Measurements from ENCODE around the gene FBXL15. TPM values are rescaled to one million over a fixed set of nuclear protein-coding genes. Genes with fewer than 3 reads are reported as not detected.

Gene FBXL15
- total and polyA plus RNA-seq, 9 of the 15 experiments (the other 6 are each of a cell fraction or from before 2014, with no cell fraction given): 0.08 to 25.9 (median 3.5) TPM

DNA sequence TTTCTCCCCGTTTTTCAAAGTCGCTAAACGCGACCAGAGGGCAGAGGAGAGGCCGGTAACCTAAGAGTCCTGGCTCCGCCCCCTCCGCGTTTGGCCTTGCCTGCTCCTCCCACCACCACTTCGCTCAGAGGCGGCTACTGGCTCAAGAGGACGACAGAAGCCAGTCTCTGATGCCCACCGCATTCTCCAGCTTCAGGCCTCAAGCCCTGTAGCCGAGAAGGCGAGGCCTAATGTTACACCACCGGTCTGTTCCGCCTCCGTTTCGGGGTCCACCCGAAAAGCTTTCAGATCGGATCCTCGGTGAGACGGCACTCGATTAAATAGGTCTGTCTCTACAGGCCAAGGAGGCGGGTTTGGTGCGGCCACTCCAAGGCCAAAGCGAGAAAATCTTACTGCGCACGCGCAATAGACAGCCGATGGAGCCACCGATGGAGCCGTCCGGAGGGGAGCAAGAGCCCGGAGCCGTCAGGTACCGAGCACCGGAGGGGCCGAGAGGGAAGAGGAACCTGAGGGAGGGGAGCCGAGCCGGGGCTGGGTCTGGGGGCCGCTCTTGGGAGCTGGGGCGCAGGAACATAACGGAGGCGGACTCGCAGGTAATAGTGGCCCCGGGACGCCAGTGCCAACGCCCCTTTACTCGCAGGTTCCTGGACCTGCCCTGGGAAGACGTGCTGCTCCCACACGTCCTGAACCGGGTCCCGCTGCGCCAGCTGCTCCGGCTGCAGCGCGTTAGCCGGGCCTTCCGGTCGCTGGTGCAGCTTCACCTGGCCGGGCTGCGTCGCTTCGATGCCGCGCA lies at the start of gene FBXL15 (continued):
- TF ChIP-seq ZNF224 (CRISPR knock-in tag; IDR thresholded peaks at IDR 0.05) (no peak), ZNF121 (CRISPR knock-in tag; conservative IDR thresholded peaks at IDR 0.05) (no peak), PTBP1 (IDR thresholded peaks at IDR 0.05; ENCODE audit: low read depth, low read length) (no peak), SMC3 (conservative IDR thresholded peaks at IDR 0.05; ENCODE audit: insufficient read depth, low read depth, low read length) (0 out of 2 replicates have a peak, but pooled peaks have one; percentile 14), ZNF41 (CRISPR knock-in tag; conservative IDR thresholded peaks at IDR 0.05) (no peak), TAF15 (IDR thresholded peaks at IDR 0.05; ENCODE audit: low read depth, low read length) (no peak), MAZ (CRISPR knock-in tag; conservative IDR thresholded peaks at IDR 0.05 in 1 of 2, IDR thresholded peaks at IDR 0.05 in 1 of 2) (peak; percentile 59 to 81; a peak in 3 of 4 replicates), KDM5B (IDR thresholded peaks at IDR 0.05; ENCODE audit: insufficient replicate concordance, low read depth, low read length) (no peak), SNRNP70 (optimal IDR thresholded peaks at IDR 0.05; ENCODE audit: low read depth, low read length) (no peak), RBBP5 (IDR thresholded peaks at IDR 0.05; ENCODE audit: borderline replicate concordance, insufficient read depth, low read length, poor library complexity, severe bottlenecking) (peak; percentile 55), YBX1 (IDR thresholded peaks at IDR 0.05) (no peak), ZNF212 (CRISPR knock-in tag; IDR thresholded peaks at IDR 0.05) (no peak), RAD21 (CRISPR knock-in tag; conservative IDR thresholded peaks at IDR 0.05 in 1 of 2, IDR thresholded peaks at IDR 0.05 in 1 of 2) (no peak), ZSCAN32 (CRISPR knock-in tag; IDR thresholded peaks at IDR 0.05) (no peak), MTF1 (CRISPR knock-in tag; IDR thresholded peaks at IDR 0.05; ENCODE audit: borderline replicate concordance) (no peak), NR2F6 (CRISPR knock-in tag; IDR thresholded peaks at IDR 0.05) (no peak), CBFA2T2 (conservative IDR thresholded peaks at IDR 0.05) (no peak), TRIM24 (IDR thresholded peaks at IDR 0.05) (peak in 1 of 2 experiments; percentile 97; a peak in 2 of 4 replicates)
- TF ChIP-seq, protein P1, sequence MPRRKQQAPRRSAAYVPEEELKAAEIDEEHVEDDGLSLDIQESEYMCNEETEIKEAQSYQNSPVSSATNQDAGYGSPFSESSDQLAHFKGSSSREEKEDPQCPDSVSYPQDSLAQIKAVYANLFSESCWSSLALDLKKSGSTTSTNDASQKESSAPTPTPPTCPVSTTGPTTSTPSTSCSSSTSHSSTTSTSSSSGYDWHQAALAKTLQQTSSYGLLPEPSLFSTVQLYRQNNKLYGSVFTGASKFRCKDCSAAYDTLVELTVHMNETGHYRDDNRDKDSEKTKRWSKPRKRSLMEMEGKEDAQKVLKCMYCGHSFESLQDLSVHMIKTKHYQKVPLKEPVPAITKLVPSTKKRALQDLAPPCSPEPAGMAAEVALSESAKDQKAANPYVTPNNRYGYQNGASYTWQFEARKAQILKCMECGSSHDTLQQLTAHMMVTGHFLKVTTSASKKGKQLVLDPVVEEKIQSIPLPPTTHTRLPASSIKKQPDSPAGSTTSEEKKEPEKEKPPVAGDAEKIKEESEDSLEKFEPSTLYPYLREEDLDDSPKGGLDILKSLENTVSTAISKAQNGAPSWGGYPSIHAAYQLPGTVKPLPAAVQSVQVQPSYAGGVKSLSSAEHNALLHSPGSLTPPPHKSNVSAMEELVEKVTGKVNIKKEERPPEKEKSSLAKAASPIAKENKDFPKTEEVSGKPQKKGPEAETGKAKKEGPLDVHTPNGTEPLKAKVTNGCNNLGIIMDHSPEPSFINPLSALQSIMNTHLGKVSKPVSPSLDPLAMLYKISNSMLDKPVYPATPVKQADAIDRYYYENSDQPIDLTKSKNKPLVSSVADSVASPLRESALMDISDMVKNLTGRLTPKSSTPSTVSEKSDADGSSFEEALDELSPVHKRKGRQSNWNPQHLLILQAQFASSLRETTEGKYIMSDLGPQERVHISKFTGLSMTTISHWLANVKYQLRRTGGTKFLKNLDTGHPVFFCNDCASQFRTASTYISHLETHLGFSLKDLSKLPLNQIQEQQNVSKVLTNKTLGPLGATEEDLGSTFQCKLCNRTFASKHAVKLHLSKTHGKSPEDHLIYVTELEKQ (CRISPR knock-in tag; IDR thresholded peaks at IDR 0.05): no peak
- TF ChIP-seq, protein P2, sequence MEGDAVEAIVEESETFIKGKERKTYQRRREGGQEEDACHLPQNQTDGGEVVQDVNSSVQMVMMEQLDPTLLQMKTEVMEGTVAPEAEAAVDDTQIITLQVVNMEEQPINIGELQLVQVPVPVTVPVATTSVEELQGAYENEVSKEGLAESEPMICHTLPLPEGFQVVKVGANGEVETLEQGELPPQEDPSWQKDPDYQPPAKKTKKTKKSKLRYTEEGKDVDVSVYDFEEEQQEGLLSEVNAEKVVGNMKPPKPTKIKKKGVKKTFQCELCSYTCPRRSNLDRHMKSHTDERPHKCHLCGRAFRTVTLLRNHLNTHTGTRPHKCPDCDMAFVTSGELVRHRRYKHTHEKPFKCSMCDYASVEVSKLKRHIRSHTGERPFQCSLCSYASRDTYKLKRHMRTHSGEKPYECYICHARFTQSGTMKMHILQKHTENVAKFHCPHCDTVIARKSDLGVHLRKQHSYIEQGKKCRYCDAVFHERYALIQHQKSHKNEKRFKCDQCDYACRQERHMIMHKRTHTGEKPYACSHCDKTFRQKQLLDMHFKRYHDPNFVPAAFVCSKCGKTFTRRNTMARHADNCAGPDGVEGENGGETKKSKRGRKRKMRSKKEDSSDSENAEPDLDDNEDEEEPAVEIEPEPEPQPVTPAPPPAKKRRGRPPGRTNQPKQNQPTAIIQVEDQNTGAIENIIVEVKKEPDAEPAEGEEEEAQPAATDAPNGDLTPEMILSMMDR (IDR thresholded peaks at IDR 0.05 in 2 of 3, conservative IDR thresholded peaks at IDR 0.05 in 1 of 3; ENCODE audit: insufficient read depth in 2 of 3, low read depth in 1 of 3, low read length in 3 of 3): no peak
- TF ChIP-seq, protein P3, sequence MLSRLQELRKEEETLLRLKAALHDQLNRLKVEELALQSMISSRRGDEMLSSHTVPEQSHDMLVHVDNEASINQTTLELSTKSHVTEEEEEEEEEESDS (CRISPR knock-in tag; IDR thresholded peaks at IDR 0.05): no peak
- TF ChIP-seq, protein P4, sequence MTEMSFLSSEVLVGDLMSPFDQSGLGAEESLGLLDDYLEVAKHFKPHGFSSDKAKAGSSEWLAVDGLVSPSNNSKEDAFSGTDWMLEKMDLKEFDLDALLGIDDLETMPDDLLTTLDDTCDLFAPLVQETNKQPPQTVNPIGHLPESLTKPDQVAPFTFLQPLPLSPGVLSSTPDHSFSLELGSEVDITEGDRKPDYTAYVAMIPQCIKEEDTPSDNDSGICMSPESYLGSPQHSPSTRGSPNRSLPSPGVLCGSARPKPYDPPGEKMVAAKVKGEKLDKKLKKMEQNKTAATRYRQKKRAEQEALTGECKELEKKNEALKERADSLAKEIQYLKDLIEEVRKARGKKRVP (CRISPR knock-in tag; IDR thresholded peaks at IDR 0.05): no peak
